ENCODE data around the gene SDF4.

- no peak for TF ChIP-seq CTCF (IDR thresholded peaks at IDR 0.05)
- TF ChIP-seq EP300 (IDR thresholded peaks at IDR 0.05), result no peak
- no peak for TF ChIP-seq POLR2A (IDR thresholded peaks at IDR 0.05)
These were observed 49.1 kb upstream of the SDF4 start for GRCh38 chr1:1280782-1281481.
